ENCODE results near the gene RGS13.

GRCh38 chr1:192633533-192634253 is 2.3 kb upstream of the RGS13 start:
- TF ChIP-seq POLR2A (IDR thresholded peaks at IDR 0.05) (no peak), CTCF (IDR thresholded peaks at IDR 0.05) (no peak), EP300 (IDR thresholded peaks at IDR 0.05) (no peak)

Measured in tibial nerve (tissue), 4 donors.